IPS DF 6.9 (cell line): ENCODE results near the gene CPA3.

Source experiments
- DNase-seq: peaks from one replicate; pipeline ENCODE4 v3.0.0-alpha.2; 2013; ENCODE audit warnings: low read depth, low spot score
- H3K27ac ChIP-seq: one replicate; pipeline ENCODE4 v1.5.1; 2013; ENCODE audit warnings: low read length, control low read depth
- H3K27me3 ChIP-seq: 2 replicates; pipeline ENCODE4 v1.6.1; 2013; ENCODE audit warnings: mild to moderate bottlenecking, low read length; ENCODE audit not compliant: control insufficient read depth, insufficient read depth
- H3K36me3 ChIP-seq: 2 replicates; pipeline ENCODE4 v1.6.1; 2013; ENCODE audit warnings: low read length; ENCODE audit not compliant: control insufficient read depth, insufficient read depth
- H3K4me1 ChIP-seq: 2 replicates; pipeline ENCODE4 v1.6.1; 2013; ENCODE audit warnings: low read length; ENCODE audit not compliant: control insufficient read depth, insufficient read depth
- H3K4me3 ChIP-seq: 2 replicates; pipeline ENCODE4 v1.5.1; 2013; ENCODE audit warnings: mild to moderate bottlenecking, low read length
- H3K9me3 ChIP-seq: 2 replicates; pipeline ENCODE4 v1.6.1; 2013; ENCODE audit warnings: low read length, inconsistent platforms; ENCODE audit not compliant: control insufficient read depth, insufficient read depth
- WGBS: extraction: QIAGEN DNeasy Blood & Tissue Kit; methylation state at CpG from one replicate; pipeline ENCODE4 v1.1.7; 2013; ENCODE audit warnings: mixed read lengths, missing lambda C conversion rate; ENCODE audit not compliant: insufficient read length, insufficient coverage; 5-methylcytosine and 5-hydroxymethylcytosine counted together

The CPA3 gene

GRCh38 chr3:148914936-148915690 is 50.0 kb downstream of the CPA3 start:
- Histone ChIP-seq H3K36me3 (no peaks in the 10 kb centered on the region), H3K9me3 (no peaks in the 10 kb centered on the region), H3K27me3 (no peaks in the 10 kb centered on the region), H3K4me3 (no peak overlapping the region), H3K4me1 (peaks cover 2% of the 10 kb centered on the region; the same call in 1 of the 2 replicates), H3K27ac (no peak overlapping the region)
- no peak for DNase-seq
- no CpG with 5 or more reads among the region's 1 CpG for WGBS

GRCh38 chr3:148916132-148916531 is 51.0 kb downstream of the CPA3 start:
- no peak for DNase-seq
- H3K4me3 ChIP-seq, result no peak overlapping the region
- peaks cover 2% of the 10 kb centered on the region; the same call in 1 of the 2 replicates for H3K4me1 ChIP-seq
- no peaks in the 10 kb centered on the region for H3K27me3 ChIP-seq
- H3K36me3 ChIP-seq, result no peaks in the 10 kb centered on the region
- H3K9me3 ChIP-seq, result no peaks in the 10 kb centered on the region
- H3K27ac ChIP-seq, result no peak overlapping the region
- no CpG with 5 or more reads among the region's 2 CpGs for WGBS

- Histone ChIP-seq H3K4me1 (no peaks in the 10 kb centered on the region), H3K27me3 (no peaks in the 10 kb centered on the region), H3K36me3 (no peaks in the 10 kb centered on the region), H3K4me3 (no peak overlapping the region), H3K9me3 (no peaks in the 10 kb centered on the region), H3K27ac (no peak overlapping the region)
- WGBS, result no CpG with 5 or more reads among the region's 1 CpG
- DNase-seq, result no peak
Measured at GRCh38 chr3:148922467-148922866, 57.4 kb downstream of the CPA3 start.

GRCh38 chr3:148923592-148923991 is 58.5 kb downstream of the CPA3 start:
- DNase-seq, result no peak
- H3K4me1 ChIP-seq, result no peaks in the 10 kb centered on the region
- H3K4me3 ChIP-seq, result no peak overlapping the region
- no peak overlapping the region for H3K27ac ChIP-seq
- no peaks in the 10 kb centered on the region for H3K9me3 ChIP-seq
- H3K27me3 ChIP-seq, result no peaks in the 10 kb centered on the region
- no peaks in the 10 kb centered on the region for H3K36me3 ChIP-seq

- no peak overlapping the region for H3K27ac ChIP-seq
- H3K4me1 ChIP-seq, result no peaks in the 10 kb centered on the region
- H3K36me3 ChIP-seq, result no peaks in the 10 kb centered on the region
- no peak overlapping the region for H3K4me3 ChIP-seq
- H3K27me3 ChIP-seq, result no peaks in the 10 kb centered on the region
- no peak for DNase-seq
- H3K9me3 ChIP-seq, result no peaks in the 10 kb centered on the region
- no CpG with 5 or more reads among the region's 3 CpGs for whole genome bisulfite sequencing
Measured at GRCh38 chr3:148924562-148924961, 59.5 kb downstream of the CPA3 start.

- Histone ChIP-seq H3K36me3 (no peaks in the 10 kb centered on the region), H3K4me1 (no peaks in the 10 kb centered on the region), H3K27me3 (no peaks in the 10 kb centered on the region), H3K9me3 (no peaks in the 10 kb centered on the region), H3K4me3 (no peak overlapping the region), H3K27ac (no peak overlapping the region)
- WGBS, result no CpG with 5 or more reads among the region's 5 CpGs
- DNase-seq, result no peak
Measured at GRCh38 chr3:148925845-148926244, 60.7 kb downstream of the CPA3 start.

GRCh38 chr3:148930752-148931151 is 65.7 kb downstream of the CPA3 start:
- no CpG with 5 or more reads among the region's 3 CpGs for WGBS
- Histone ChIP-seq H3K27ac (no peak overlapping the region), H3K27me3 (no peaks in the 10 kb centered on the region), H3K9me3 (no peaks in the 10 kb centered on the region), H3K4me1 (no peaks in the 10 kb centered on the region), H3K36me3 (no peaks in the 10 kb centered on the region), H3K4me3 (no peak overlapping the region)
- no peak for DNase-seq

- Histone ChIP-seq H3K27ac (no peak overlapping the region), H3K27me3 (no peaks in the 10 kb centered on the region), H3K4me1 (no peaks in the 10 kb centered on the region), H3K4me3 (no peak overlapping the region), H3K9me3 (no peaks in the 10 kb centered on the region), H3K36me3 (no peaks in the 10 kb centered on the region)
- WGBS, result no CpG with 5 or more reads among the region's 4 CpGs
- DNase-seq, result no peak
Measured at GRCh38 chr3:148931574-148931973, 66.5 kb downstream of the CPA3 start.

- no peak overlapping the region for H3K4me3 ChIP-seq
- WGBS, result no CpG with 5 or more reads among the region's 3 CpGs
- H3K9me3 ChIP-seq, result no peaks in the 10 kb centered on the region
- no peaks in the 10 kb centered on the region for H3K4me1 ChIP-seq
- H3K27me3 ChIP-seq, result no peaks in the 10 kb centered on the region
- DNase-seq, result no peak
- no peak overlapping the region for H3K27ac ChIP-seq
- H3K36me3 ChIP-seq, result no peaks in the 10 kb centered on the region
Measured at GRCh38 chr3:148932972-148933371, 67.9 kb downstream of the CPA3 start.

- no peaks in the 10 kb centered on the region for H3K27me3 ChIP-seq
- no peak overlapping the region for H3K4me3 ChIP-seq
- WGBS, result no CpG with 5 or more reads among the region's 10 CpGs
- no peak overlapping the region for H3K27ac ChIP-seq
- no peaks in the 10 kb centered on the region for H3K36me3 ChIP-seq
- H3K9me3 ChIP-seq, result no peaks in the 10 kb centered on the region
- H3K4me1 ChIP-seq, result no peaks in the 10 kb centered on the region
- DNase-seq, result no peak
Measured at GRCh38 chr3:148937467-148938255, 72.6 kb downstream of the CPA3 start.
